K562 (cell line): ENCODE results near the gene SAE1. TPM values are rescaled to one million over a fixed set of nuclear protein-coding genes. Genes with fewer than 3 reads are reported as not detected.

Experiments used
- CBFA2T2 ChIP-seq: fragments of 450-650 bp; conservative IDR thresholded peaks from 2 replicates; pipeline ENCODE4 v1.6.1; 2017; ENCODE audit warnings: mild to moderate bottlenecking
- CBFA2T3 ChIP-seq: fragments of 450-650 bp; IDR thresholded peaks from 2 replicates; pipeline ENCODE4 v1.6.1; 2017
- EP300 ChIP-seq: IDR thresholded peaks from 2 replicates; pipeline ENCODE4 v1.6.1; 2012; ENCODE audit warnings: low read length, improper control_type of control experiment
- HOXB6 ChIP-seq: fragments of 250-450 bp; sonication (Bioruptor Pico); IDR thresholded peaks from 2 replicates; pipeline ENCODE4 v1.5.1; 2022; ENCODE audit warnings: mild to moderate bottlenecking, borderline replicate concordance
- KLF10 ChIP-seq: fragments of 250-450 bp; sonication (Bioruptor Pico); IDR thresholded peaks from 2 replicates; pipeline ENCODE4 v1.6.1; 2021; ENCODE audit warnings: matching md5 sums
- KLF13 ChIP-seq: fragments of 450-650 bp; IDR thresholded peaks from 2 replicates; pipeline ENCODE4 v1.6.1; 2016; ENCODE audit warnings: missing genetic modification characterization, low read depth, mild to moderate bottlenecking, missing compliant biosample characterization, moderate library complexity, borderline replicate concordance
- KLF16 ChIP-seq: IDR thresholded peaks from 2 replicates; pipeline ENCODE4 v1.6.1; 2016; ENCODE audit warnings: antibody characterized with exemption
- MED1 ChIP-seq: sonication (generic); formaldehyde crosslinking; IDR thresholded peaks from 2 replicates; pipeline ENCODE4 v1.8.1; 2023; ENCODE audit warnings: missing genetic modification reagents, borderline replicate concordance
- NFE2 ChIP-seq: IDR thresholded peaks from 2 replicates; pipeline ENCODE4 v1.6.1; 2014; ENCODE audit warnings: antibody characterized with exemption, low read depth
- POLR2H ChIP-seq: IDR thresholded peaks from 2 replicates; pipeline ENCODE4 v1.6.1; 2016; ENCODE audit warnings: missing genetic modification characterization, low read depth, mild to moderate bottlenecking, control low read depth, missing compliant biosample characterization, moderate library complexity
- RB1 ChIP-seq: fragments of 450-650 bp; IDR thresholded peaks from 2 replicates; pipeline ENCODE4 v1.6.1; 2017; ENCODE audit warnings: low read depth, mild to moderate bottlenecking
- RBM34 ChIP-seq: fragments of 200-400 bp; formaldehyde crosslinking; IDR thresholded peaks from 2 replicates; pipeline ENCODE4 v1.6.1; 2018; ENCODE audit warnings: low read length, borderline replicate concordance; ENCODE audit not compliant: insufficient read depth
- SAFB2 ChIP-seq: fragments of 200-400 bp; formaldehyde crosslinking; IDR thresholded peaks from 2 replicates; pipeline ENCODE4 v1.6.1; 2018; ENCODE audit warnings: borderline replicate concordance, low read length, low read depth, moderate library complexity; ENCODE audit not compliant: severe bottlenecking
- SIRT6 ChIP-seq: IDR thresholded peaks from one replicate; pipeline ENCODE4 v1.6.1; 2012; ENCODE audit warnings: low read depth, mild to moderate bottlenecking, control low read depth, inconsistent platforms, low read length, moderate library complexity
- STAG1 ChIP-seq: sonication (generic); formaldehyde crosslinking; IDR thresholded peaks from 2 replicates; pipeline ENCODE4 v1.5.0; 2020; ENCODE audit warnings: missing genetic modification reagents, borderline replicate concordance
- XRCC3 ChIP-seq: fragments of 450-650 bp; IDR thresholded peaks from 2 replicates; pipeline ENCODE4 v1.6.1; 2017; ENCODE audit warnings: mild to moderate bottlenecking, moderate library complexity
- ZBTB11 ChIP-seq, 3 experiments: fragments of 200-800 bp in 1 of 3; fragments of 250-450 bp in 1 of 3; fragments of 450-650 bp in 1 of 3; sonication (Bioruptor Pico) in 1 of 3; sonication (Bioruptor generic) in 1 of 3; formaldehyde crosslinking in 1 of 3; IDR thresholded peaks; 2 replicates each; pipeline versions ENCODE4 v1.6.1 to v1.8.0; 2016 to 2022; ENCODE audit warnings: mild to moderate bottlenecking in 2 of 3, missing genetic modification characterization in 2 of 3, missing compliant biosample characterization in 1 of 3, moderate library complexity in 1 of 3
- ZBTB7A ChIP-seq: IDR thresholded peaks from 2 replicates; pipeline ENCODE4 v1.6.1; 2011; ENCODE audit warnings: low read depth, mild to moderate bottlenecking, low read length, moderate library complexity, borderline replicate concordance; ENCODE audit not compliant: control insufficient read depth
- ZFP36 ChIP-seq: fragments of 150-350 bp; IDR thresholded peaks from 2 replicates; pipeline ENCODE4 v1.6.1; 2018; ENCODE audit warnings: low read length, low read depth; ENCODE audit not compliant: partially characterized antibody
- ZNF785 ChIP-seq: fragments of 250-450 bp; sonication (Bioruptor Pico); IDR thresholded peaks from 2 replicates; pipeline ENCODE4 v1.4.0; 2020; ENCODE audit warnings: mild to moderate bottlenecking
- ZNF830 ChIP-seq: fragments of 250-450 bp; sonication (Bioruptor Pico); IDR thresholded peaks from 2 replicates; pipeline ENCODE4 v1.5.0; 2021; ENCODE audit warnings: mild to moderate bottlenecking
- polyA plus RNA-seq, 8 experiments: library from polyadenylated mRNA; depleted of rRNA in 4 of 8; stranded (reverse) in 5 of 8; unstranded in 3 of 8; fragments of >200 nt; fragmentation: Nextera tagmentation in 2 of 8; fragmentation: Illumina TruSeq in 1 of 8; extraction: Ambion mirVana in 2 of 8; extraction: Trizol in 1 of 8; gene quantifications; 2 replicates each; pipeline versions ENCODE4 v1.2.1 to v1.2.3, GENCODE V29; 2011 to 2014; ENCODE audit warnings: inconsistent platforms in 1 of 8, missing spikeins in 1 of 8
- total RNA-seq, 7 experiments: library from RNA; depleted of rRNA in 6 of 7; stranded (reverse); fragments of >200 nt in 6 of 7; fragmentation: Illumina TruSeq in 2 of 7; extraction: Trizol in 2 of 7; gene quantifications; 2 replicates each; pipeline versions ENCODE4 v1.2.1 to v1.2.3, GENCODE V29; 2011 to 2021; ENCODE audit warnings: low replicate concordance in 1 of 7
- TF ChIP-seq, protein P1 (sequence below), 2 experiments: fragments of 450-650 bp in 1 of 2; IDR thresholded peaks; 2 replicates each; pipeline ENCODE4 v1.6.1; 2011 to 2017; ENCODE audit warnings: low read depth in 2 of 2, antibody characterized with exemption in 1 of 2, borderline replicate concordance in 1 of 2, low read length in 1 of 2, mild to moderate bottlenecking in 1 of 2, mixed read lengths in 1 of 2; ENCODE audit not compliant: control insufficient read depth in 1 of 2

SAE1 gene
- total and polyA plus RNA-seq, 9 of the 15 experiments (the other 6 are each of a cell fraction or from before 2014, with no cell fraction given), result 82.8 to 299 (median 217) TPM

DNA sequence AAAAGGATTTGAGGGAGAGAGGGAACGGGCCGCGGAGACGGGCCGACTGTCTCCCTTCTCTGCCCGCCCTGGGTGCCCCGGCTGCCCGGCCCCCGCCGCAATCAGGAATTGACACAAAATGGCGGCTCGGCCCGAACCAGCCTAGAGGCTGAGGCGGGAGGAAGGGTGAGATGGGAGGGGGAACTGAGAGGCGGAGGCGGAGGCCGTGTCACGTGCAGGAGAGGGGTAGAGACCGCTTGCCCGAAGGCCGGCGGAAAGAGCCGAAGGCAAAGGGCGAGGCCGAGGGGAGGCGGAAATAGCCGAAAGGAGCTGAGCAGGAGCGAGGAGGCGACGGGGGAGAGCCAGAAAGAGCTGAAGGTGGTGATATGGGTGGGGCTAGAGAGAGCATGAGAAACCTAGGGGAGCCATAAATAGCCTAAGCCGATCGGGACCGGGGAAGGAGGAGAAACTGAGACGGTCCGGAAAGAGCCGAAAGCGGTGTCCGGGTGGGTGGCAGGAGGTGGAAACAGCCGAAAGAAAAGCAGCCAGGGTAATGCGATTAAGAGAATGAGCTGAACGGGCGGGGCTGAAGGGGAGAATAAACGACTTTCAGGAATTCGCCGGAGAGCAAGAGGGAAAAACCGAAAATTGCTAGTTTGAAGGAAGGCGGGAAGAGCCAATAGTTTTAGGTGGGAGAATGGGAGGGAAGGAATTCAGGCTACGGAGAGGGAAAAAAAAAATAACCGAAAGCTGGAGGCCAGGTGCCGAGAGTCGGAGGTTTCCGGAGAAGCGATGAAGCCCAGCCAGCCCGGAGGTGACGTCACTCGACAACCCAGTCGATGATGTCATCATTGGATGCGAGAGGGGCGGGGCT lies 17.4 kb upstream of the SAE1 start, which contains the start of gene ZC3H4 (continued):
- TF ChIP-seq ZFP36, result no peak
- TF ChIP-seq RBM34, result no peak
- no peak for TF ChIP-seq SIRT6
- no peak for TF ChIP-seq ZNF830 (CRISPR knock-in tag)
- TF ChIP-seq NFE2, result no peak
- no peak for TF ChIP-seq STAG1 (CRISPR knock-in tag)
- TF ChIP-seq, protein P1, sequence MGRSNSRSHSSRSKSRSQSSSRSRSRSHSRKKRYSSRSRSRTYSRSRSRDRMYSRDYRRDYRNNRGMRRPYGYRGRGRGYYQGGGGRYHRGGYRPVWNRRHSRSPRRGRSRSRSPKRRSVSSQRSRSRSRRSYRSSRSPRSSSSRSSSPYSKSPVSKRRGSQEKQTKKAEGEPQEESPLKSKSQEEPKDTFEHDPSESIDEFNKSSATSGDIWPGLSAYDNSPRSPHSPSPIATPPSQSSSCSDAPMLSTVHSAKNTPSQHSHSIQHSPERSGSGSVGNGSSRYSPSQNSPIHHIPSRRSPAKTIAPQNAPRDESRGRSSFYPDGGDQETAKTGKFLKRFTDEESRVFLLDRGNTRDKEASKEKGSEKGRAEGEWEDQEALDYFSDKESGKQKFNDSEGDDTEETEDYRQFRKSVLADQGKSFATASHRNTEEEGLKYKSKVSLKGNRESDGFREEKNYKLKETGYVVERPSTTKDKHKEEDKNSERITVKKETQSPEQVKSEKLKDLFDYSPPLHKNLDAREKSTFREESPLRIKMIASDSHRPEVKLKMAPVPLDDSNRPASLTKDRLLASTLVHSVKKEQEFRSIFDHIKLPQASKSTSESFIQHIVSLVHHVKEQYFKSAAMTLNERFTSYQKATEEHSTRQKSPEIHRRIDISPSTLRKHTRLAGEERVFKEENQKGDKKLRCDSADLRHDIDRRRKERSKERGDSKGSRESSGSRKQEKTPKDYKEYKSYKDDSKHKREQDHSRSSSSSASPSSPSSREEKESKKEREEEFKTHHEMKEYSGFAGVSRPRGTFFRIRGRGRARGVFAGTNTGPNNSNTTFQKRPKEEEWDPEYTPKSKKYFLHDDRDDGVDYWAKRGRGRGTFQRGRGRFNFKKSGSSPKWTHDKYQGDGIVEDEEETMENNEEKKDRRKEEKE (IDR thresholded peaks at IDR 0.05; ENCODE audit: borderline replicate concordance in 1 of 2, control insufficient read depth in 1 of 2, low read depth in 2 of 2, low read length in 1 of 2), result 0 out of 4 replicates have a peak, but pooled peaks of 1 of the 2 experiments have one; percentile 39
- TF ChIP-seq MED1 (CRISPR knock-in tag), result no peak
- TF ChIP-seq KLF10 (CRISPR knock-in tag), result no peak
- TF ChIP-seq KLF13 (tag), result no peak; the same call in 1 of the 2 replicates
- TF ChIP-seq XRCC3, result no peak
- no peak for TF ChIP-seq EP300
- no peak for TF ChIP-seq CBFA2T3
- TF ChIP-seq ZBTB7A, result no peak
- TF ChIP-seq SAFB2, result no peak
- TF ChIP-seq ZNF785 (CRISPR knock-in tag), result no peak
- TF ChIP-seq KLF16, result no peak
- no peak; the same call in 1 of the 2 replicates for TF ChIP-seq RB1
- peak; percentile 72 for TF ChIP-seq POLR2H (tag)
- TF ChIP-seq ZBTB11 (CRISPR knock-in tag; IDR thresholded peaks at IDR 0.05), result no peak; a peak in 1 of 6 replicates
- TF ChIP-seq HOXB6 (CRISPR knock-in tag), result no peak
- peak; percentile 80 for TF ChIP-seq CBFA2T2
